ENCODE measurements around the gene IL1B. TPM values are rescaled to one million over a fixed set of nuclear protein-coding genes. Genes with fewer than 3 reads are reported as not detected.

The IL1B gene
- total RNA-seq, 1 donor from 2014 or later: not detected

DNA sequence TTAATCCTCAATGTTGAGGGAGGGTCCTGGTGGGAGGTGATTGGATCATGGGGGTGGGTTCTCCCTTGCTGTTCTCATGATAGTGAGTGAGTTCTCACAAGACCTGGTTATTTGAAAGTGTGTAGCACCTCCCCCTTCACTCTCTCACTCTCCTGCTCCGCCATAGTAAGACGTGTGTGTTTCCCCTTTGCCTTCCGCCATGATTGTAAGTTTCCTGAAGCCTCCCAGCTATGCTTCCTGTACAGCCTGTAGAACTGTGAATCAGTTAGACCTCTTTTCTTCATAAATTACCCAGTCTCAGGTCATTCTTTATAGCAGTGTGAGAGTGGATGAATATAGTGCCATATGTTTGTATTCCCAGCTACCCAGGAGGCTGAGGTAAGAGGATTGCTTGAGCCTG, 9.6 kb downstream of the IL1B start:
- no peaks in the 10 kb centered on the region for H4K20me1 ChIP-seq (ENCODE audit: low read depth)
- no peak overlapping the region for H3K27ac Mint-ChIP-seq
- no peaks in the 10 kb centered on the region for H3K79me2 ChIP-seq (ENCODE audit: low read depth)

DNA sequence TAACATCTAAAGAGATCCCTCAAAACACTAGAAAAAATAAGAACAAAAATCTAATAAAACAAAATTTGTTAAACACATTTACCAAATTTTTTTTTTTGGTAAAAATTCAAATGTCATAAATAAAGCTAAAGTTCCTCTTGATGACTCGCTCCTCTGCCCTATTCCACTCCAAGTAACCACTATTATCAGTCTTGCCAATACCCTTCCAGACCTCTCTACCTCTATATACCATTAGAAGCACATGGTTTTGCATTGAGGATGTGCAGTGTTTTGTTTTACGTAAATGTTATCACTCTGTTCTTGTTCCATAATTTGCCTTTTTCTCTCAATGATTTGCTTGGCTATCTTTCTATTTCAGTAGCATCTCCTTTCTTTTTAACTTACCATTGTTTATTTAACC, 10.9 kb downstream of the IL1B start:
- Histone ChIP-seq H3K4me2 (no peak overlapping the region), H3K27ac (no peak overlapping the region), H3K36me3 (no peaks in the 10 kb centered on the region), H3K4me3 (no peak overlapping the region), H3K27me3 (no peaks in the 10 kb centered on the region), H3K9ac (no peak overlapping the region), H3K4me1 (no peaks in the 10 kb centered on the region), H4K20me1 (ENCODE audit: low read depth) (no peaks in the 10 kb centered on the region), H3F3A (ENCODE audit: low read depth) (no peaks in the 10 kb centered on the region), H2AFZ (replicated peaks) (no peak overlapping the region), H3K9me3 (ENCODE audit: low read depth) (no peaks in the 10 kb centered on the region), H3K79me2 (ENCODE audit: low read depth) (no peaks in the 10 kb centered on the region)
- Mint-ChIP-seq H3K36me3 (peaks cover 2% of the 10 kb centered on the region), H3K9me3 (no peaks in the 10 kb centered on the region), H3K4me3 (no peak overlapping the region), H3K27ac (no peak overlapping the region), H3K27me3 (ENCODE audit: insufficient read depth, low read depth) (no peaks in the 10 kb centered on the region), H3K4me1 (peaks cover 2% of the 10 kb centered on the region)
- TF ChIP-seq EZH2phosphoT487 (IDR thresholded peaks at IDR 0.05): no peak
- DNase-seq (ENCODE audit: low spot score): no peak

More for the DNA sequence above, 9.6 kb downstream of the IL1B start:
- Histone ChIP-seq H3K9ac (no peak overlapping the region), H3K4me2 (no peak overlapping the region), H3K9me3 (ENCODE audit: low read depth) (no peaks in the 10 kb centered on the region), H3K4me1 (no peaks in the 10 kb centered on the region), H3K36me3 (no peaks in the 10 kb centered on the region), H3K27me3 (no peaks in the 10 kb centered on the region), H2AFZ (replicated peaks) (no peak overlapping the region), H3F3A (ENCODE audit: low read depth) (no peaks in the 10 kb centered on the region), H3K4me3 (no peak overlapping the region), H3K27ac (no peak overlapping the region)
- peaks cover 2% of the 10 kb centered on the region for H3K36me3 Mint-ChIP-seq
- no peak for DNase-seq (ENCODE audit: low spot score)
- no peaks in the 10 kb centered on the region for H3K9me3 Mint-ChIP-seq
- H3K4me3 Mint-ChIP-seq: no peak overlapping the region
- H3K27me3 Mint-ChIP-seq (ENCODE audit: insufficient read depth, low read depth): peaks cover 2% of the 10 kb centered on the region
- peaks cover 2% of the 10 kb centered on the region for H3K4me1 Mint-ChIP-seq
- TF ChIP-seq, protein P1, sequence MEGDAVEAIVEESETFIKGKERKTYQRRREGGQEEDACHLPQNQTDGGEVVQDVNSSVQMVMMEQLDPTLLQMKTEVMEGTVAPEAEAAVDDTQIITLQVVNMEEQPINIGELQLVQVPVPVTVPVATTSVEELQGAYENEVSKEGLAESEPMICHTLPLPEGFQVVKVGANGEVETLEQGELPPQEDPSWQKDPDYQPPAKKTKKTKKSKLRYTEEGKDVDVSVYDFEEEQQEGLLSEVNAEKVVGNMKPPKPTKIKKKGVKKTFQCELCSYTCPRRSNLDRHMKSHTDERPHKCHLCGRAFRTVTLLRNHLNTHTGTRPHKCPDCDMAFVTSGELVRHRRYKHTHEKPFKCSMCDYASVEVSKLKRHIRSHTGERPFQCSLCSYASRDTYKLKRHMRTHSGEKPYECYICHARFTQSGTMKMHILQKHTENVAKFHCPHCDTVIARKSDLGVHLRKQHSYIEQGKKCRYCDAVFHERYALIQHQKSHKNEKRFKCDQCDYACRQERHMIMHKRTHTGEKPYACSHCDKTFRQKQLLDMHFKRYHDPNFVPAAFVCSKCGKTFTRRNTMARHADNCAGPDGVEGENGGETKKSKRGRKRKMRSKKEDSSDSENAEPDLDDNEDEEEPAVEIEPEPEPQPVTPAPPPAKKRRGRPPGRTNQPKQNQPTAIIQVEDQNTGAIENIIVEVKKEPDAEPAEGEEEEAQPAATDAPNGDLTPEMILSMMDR (IDR thresholded peaks at IDR 0.05): no peak
- TF ChIP-seq EZH2 (IDR thresholded peaks at IDR 0.05) (no peak), EZH2phosphoT487 (IDR thresholded peaks at IDR 0.05) (no peak)

DNA sequence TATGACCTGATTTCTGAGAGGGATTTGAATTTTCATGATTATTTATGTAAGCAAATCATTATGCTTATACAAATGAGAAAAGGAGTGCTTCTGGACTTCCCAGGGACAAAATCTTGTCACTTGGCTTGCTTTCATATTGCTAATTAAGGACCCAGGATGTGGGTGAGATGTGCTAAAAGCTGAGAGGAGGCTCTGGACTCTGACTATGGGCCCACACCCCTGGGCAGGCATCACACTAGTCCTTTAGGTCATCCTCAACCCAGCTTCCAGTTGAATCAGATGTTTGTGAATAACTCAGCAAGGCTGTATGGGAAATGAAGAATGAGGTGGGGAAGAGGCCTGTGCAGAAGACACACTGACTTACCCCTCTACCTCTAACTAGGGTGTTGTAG, 11.9 kb downstream of the IL1B start:
- Histone ChIP-seq H3K36me3 (no peaks in the 10 kb centered on the region), H3K4me3 (no peak overlapping the region), H3K4me1 (no peaks in the 10 kb centered on the region), H3F3A (ENCODE audit: low read depth) (no peaks in the 10 kb centered on the region), H3K4me2 (no peak overlapping the region), H3K79me2 (ENCODE audit: low read depth) (no peaks in the 10 kb centered on the region), H3K27ac (no peak overlapping the region), H2AFZ (replicated peaks) (no peak overlapping the region), H3K9ac (no peak overlapping the region), H3K9me3 (ENCODE audit: low read depth) (no peaks in the 10 kb centered on the region), H4K20me1 (ENCODE audit: low read depth) (no peaks in the 10 kb centered on the region), H3K27me3 (no peaks in the 10 kb centered on the region)
- TF ChIP-seq, protein P1 (IDR thresholded peaks at IDR 0.05): no peak
- TF ChIP-seq EZH2phosphoT487 (IDR thresholded peaks at IDR 0.05): no peak
- TF ChIP-seq EZH2 (IDR thresholded peaks at IDR 0.05): no peak
- Mint-ChIP-seq H3K4me3 (no peak overlapping the region), H3K36me3 (peaks cover 2% of the 10 kb centered on the region), H3K4me1 (peaks cover 2% of the 10 kb centered on the region), H3K9me3 (no peaks in the 10 kb centered on the region), H3K27me3 (ENCODE audit: insufficient read depth, low read depth) (no peaks in the 10 kb centered on the region), H3K27ac (no peak overlapping the region)
- no peak for DNase-seq (ENCODE audit: low spot score)

DNA sequence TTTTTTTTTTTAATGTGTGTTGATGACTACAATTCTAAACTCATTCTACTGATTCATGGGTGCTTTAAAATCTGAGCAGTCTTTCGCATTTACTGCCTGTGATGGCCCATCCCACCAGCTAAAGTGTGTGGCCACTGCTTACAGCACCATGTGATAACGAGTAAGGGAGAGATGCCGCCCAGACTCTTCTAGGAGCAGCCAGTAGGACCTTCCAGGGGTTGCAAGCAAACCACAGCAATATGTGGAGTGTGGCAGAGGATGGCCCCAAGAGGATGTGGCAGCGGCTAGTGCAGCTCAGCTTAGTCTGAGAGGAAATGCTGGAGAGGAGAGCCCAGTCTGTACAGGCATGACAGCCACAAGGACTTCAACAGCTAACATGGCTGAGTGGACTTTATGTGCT, 14.9 kb downstream of the IL1B start:
- Histone ChIP-seq H3K79me2 (ENCODE audit: low read depth) (no peaks in the 10 kb centered on the region), H3K9me3 (ENCODE audit: low read depth) (no peaks in the 10 kb centered on the region), H3K4me3 (no peak overlapping the region), H3K36me3 (no peaks in the 10 kb centered on the region), H3K27ac (no peak overlapping the region), H4K20me1 (ENCODE audit: low read depth) (no peaks in the 10 kb centered on the region), H3K27me3 (no peaks in the 10 kb centered on the region), H3K4me1 (no peaks in the 10 kb centered on the region), H3F3A (ENCODE audit: low read depth) (no peaks in the 10 kb centered on the region), H2AFZ (replicated peaks) (no peak overlapping the region), H3K9ac (no peak overlapping the region), H3K4me2 (no peak overlapping the region)
- Mint-ChIP-seq H3K4me1 (peaks cover 5% of the 10 kb centered on the region), H3K9me3 (no peaks in the 10 kb centered on the region), H3K27me3 (ENCODE audit: insufficient read depth, low read depth) (no peaks in the 10 kb centered on the region), H3K27ac (no peak overlapping the region), H3K36me3 (peaks cover 2% of the 10 kb centered on the region), H3K4me3 (no peak overlapping the region)
- no peak for DNase-seq (ENCODE audit: low spot score)
- TF ChIP-seq, protein P1 (IDR thresholded peaks at IDR 0.05): no peak
- TF ChIP-seq EZH2phosphoT487 (IDR thresholded peaks at IDR 0.05) (no peak), EZH2 (IDR thresholded peaks at IDR 0.05) (no peak)

Measured in neural progenitor cell (in vitro differentiated cells).